ENCODE results near the gene BCL11A. TPM values are rescaled to one million over a fixed set of nuclear protein-coding genes. Genes with fewer than 3 reads are reported as not detected.

BCL11A gene
- total RNA-seq, 6 experiments from 2014 or later, result 0.06 to 0.80 (median 0.37) TPM

GRCh38 chr2:60493804-60494387 is 59.6 kb downstream of the BCL11A start:
- no peak for DNase-seq
- Histone ChIP-seq H3K27ac (no peak overlapping the region), H3K36me3 (no peaks in the 10 kb centered on the region), H3K4me1 (no peaks in the 10 kb centered on the region), H3K4me3 (no peak overlapping the region), H3K27me3 (no peaks in the 10 kb centered on the region), H3K9me3 (no peaks in the 10 kb centered on the region)
- ATAC-seq, result no peak
- 30% methylated on average over 2 of the region's 4 CpGs for WGBS (ENCODE audit: insufficient coverage, low coverage, low lambda C conversion rate, missing lambda C conversion rate)
- TF ChIP-seq CTCF (IDR thresholded peaks at IDR 0.05) (no peak), POLR2A (IDR thresholded peaks at IDR 0.05) (no peak)
- intact Hi-C loops (cut with DNase I), result no loop called here

GRCh38 chr2:60492548-60492947 is 60.9 kb downstream of the BCL11A start:
- Histone ChIP-seq H3K9me3 (no peaks in the 10 kb centered on the region), H3K4me1 (no peaks in the 10 kb centered on the region), H3K4me3 (no peak overlapping the region), H3K27ac (no peak overlapping the region), H3K27me3 (no peaks in the 10 kb centered on the region), H3K36me3 (no peaks in the 10 kb centered on the region)
- intact Hi-C loops (cut with DNase I), result no loop called here
- WGBS (ENCODE audit: insufficient coverage, low coverage, low lambda C conversion rate, missing lambda C conversion rate), result 79% methylated on average over 4 of the region's 4 CpGs
- ATAC-seq, result no peak
- DNase-seq, result no peak
- TF ChIP-seq CTCF (IDR thresholded peaks at IDR 0.05) (no peak), POLR2A (IDR thresholded peaks at IDR 0.05) (no peak)

- no peak overlapping the region for H3K27ac ChIP-seq
- DNase-seq, result no peak
- no peaks in the 10 kb centered on the region for H3K36me3 ChIP-seq
- no peaks in the 10 kb centered on the region for H3K27me3 ChIP-seq
- H3K4me3 ChIP-seq, result no peak overlapping the region
- no peak for ATAC-seq
- 43% methylated on average over 4 of the region's 4 CpGs for WGBS (ENCODE audit: insufficient coverage, low coverage, low lambda C conversion rate, missing lambda C conversion rate)
- no peaks in the 10 kb centered on the region for H3K9me3 ChIP-seq
- intact Hi-C loops (cut with DNase I), result no loop called here
- TF ChIP-seq POLR2A (IDR thresholded peaks at IDR 0.05), result no peak
- no peak for TF ChIP-seq CTCF (IDR thresholded peaks at IDR 0.05)
- H3K4me1 ChIP-seq, result no peaks in the 10 kb centered on the region
Observed at GRCh38 chr2:60490848-60491247, 62.6 kb downstream of the BCL11A start.

GRCh38 chr2:60490441-60490840 is 63.0 kb downstream of the BCL11A start:
- TF ChIP-seq POLR2A (IDR thresholded peaks at IDR 0.05), result no peak
- TF ChIP-seq CTCF (IDR thresholded peaks at IDR 0.05), result no peak
- Histone ChIP-seq H3K36me3 (no peaks in the 10 kb centered on the region), H3K4me3 (no peak overlapping the region), H3K27ac (no peak overlapping the region), H3K9me3 (no peaks in the 10 kb centered on the region), H3K27me3 (no peaks in the 10 kb centered on the region), H3K4me1 (no peaks in the 10 kb centered on the region)
- intact Hi-C loops (cut with DNase I), result no loop called here
- 86% methylated on average over 1 of the region's 1 CpG for whole genome bisulfite sequencing (ENCODE audit: insufficient coverage, low coverage, low lambda C conversion rate, missing lambda C conversion rate)
- ATAC-seq, result no peak
- DNase-seq, result no peak

GRCh38 chr2:60489289-60489688 is 64.2 kb downstream of the BCL11A start:
- WGBS (ENCODE audit: insufficient coverage, low coverage, low lambda C conversion rate, missing lambda C conversion rate), result 76% methylated on average over 4 of the region's 4 CpGs
- Histone ChIP-seq H3K36me3 (no peaks in the 10 kb centered on the region), H3K27me3 (no peaks in the 10 kb centered on the region), H3K4me3 (no peak overlapping the region), H3K9me3 (no peaks in the 10 kb centered on the region), H3K27ac (no peak overlapping the region), H3K4me1 (no peaks in the 10 kb centered on the region)
- no peak for DNase-seq
- intact Hi-C loops (cut with DNase I), result no loop called here
- TF ChIP-seq CTCF (IDR thresholded peaks at IDR 0.05), result no peak
- no peak for TF ChIP-seq POLR2A (IDR thresholded peaks at IDR 0.05)
- ATAC-seq, result no peak
